KMS-11 (cell line): ENCODE results near the gene PSMD7.
A peak's percentile ranks its signal among the peaks of the same experiment; 100 is the strongest.

ENCODE experiments used
- H2AFZ ChIP-seq: fragments of 200-600 bp; sonication (generic); 2 replicates; pipeline ENCODE4 v1.6.1; 2016; ENCODE audit warnings: antibody characterized with exemption, mixed run types, low read depth
- H3K27ac ChIP-seq: fragments of 200-600 bp; sonication (generic); 2 replicates; pipeline ENCODE4 v1.6.1; 2016; ENCODE audit warnings: mild to moderate bottlenecking, mixed run types
- H3K27me3 ChIP-seq: fragments of 200-600 bp; sonication (generic); 2 replicates; pipeline ENCODE4 v1.6.1; 2017; ENCODE audit warnings: mild to moderate bottlenecking, low read depth, mixed run types, moderate library complexity; ENCODE audit not compliant: insufficient read depth
- H3K36me3 ChIP-seq: fragments of 200-600 bp; sonication (generic); 2 replicates; pipeline ENCODE4 v1.6.1; 2017; ENCODE audit warnings: mild to moderate bottlenecking, mixed run types; ENCODE audit not compliant: insufficient read depth
- H3K4me1 ChIP-seq: fragments of 200-600 bp; sonication (generic); 2 replicates; pipeline ENCODE4 v1.6.1; 2016; ENCODE audit warnings: mild to moderate bottlenecking, low read depth, mixed run types; ENCODE audit not compliant: poor library complexity, severe bottlenecking
- H3K4me2 ChIP-seq: fragments of 200-600 bp; sonication (generic); 2 replicates; pipeline ENCODE4 v1.7.0; 2016; ENCODE audit warnings: mild to moderate bottlenecking, mixed run types
- H3K4me3 ChIP-seq: fragments of 200-600 bp; sonication (generic); IDR thresholded peaks from 2 replicates; pipeline ENCODE4 v1.6.1; 2017; ENCODE audit warnings: low read depth, low read length, mixed read lengths; ENCODE audit not compliant: insufficient read depth
- H3K79me2 ChIP-seq: fragments of 200-600 bp; sonication (generic); 2 replicates; pipeline ENCODE4 v1.6.1; 2016; ENCODE audit warnings: low read depth, mixed run types; ENCODE audit not compliant: insufficient read depth
- H3K9ac ChIP-seq: fragments of 200-600 bp; sonication (generic); 2 replicates; pipeline ENCODE4 v1.6.1; 2016; ENCODE audit warnings: mild to moderate bottlenecking, mixed run types
- H4K20me1 ChIP-seq: fragments of 200-600 bp; sonication (generic); 2 replicates; pipeline ENCODE4 v1.6.1; 2016; ENCODE audit warnings: mild to moderate bottlenecking, mixed run types; ENCODE audit not compliant: insufficient read depth
- TF ChIP-seq, protein P1 (sequence below): fragments of 200-600 bp; sonication (generic); conservative IDR thresholded peaks from 2 replicates; pipeline ENCODE4 v1.6.1; 2017; ENCODE audit warnings: low read depth, mild to moderate bottlenecking, antibody characterized with exemption, low read length, moderate library complexity, mixed read lengths

The PSMD7 gene

DNA sequence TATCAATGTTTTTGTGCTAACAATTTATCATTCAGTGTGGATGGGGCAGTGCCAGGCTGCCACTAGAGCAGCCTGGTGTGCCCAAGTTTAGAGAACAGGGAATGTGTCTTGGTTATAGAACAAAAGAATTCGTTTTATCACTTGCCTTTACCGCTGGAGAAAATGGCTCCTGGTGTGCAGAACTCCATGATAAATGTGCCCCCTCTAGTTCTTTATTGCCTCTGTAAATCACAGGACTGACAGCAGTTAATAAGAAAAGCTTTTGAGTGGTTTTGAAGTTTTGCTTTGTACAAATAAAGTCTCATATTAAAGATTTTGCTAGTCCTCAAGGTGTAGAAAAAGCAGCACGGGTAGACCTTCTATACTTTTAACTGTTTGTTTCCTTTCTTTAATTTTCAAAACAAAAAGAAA lies 28.2 kb upstream of the PSMD7 start:
- H3K4me2 ChIP-seq, result no peak overlapping the region
- H3K27me3 ChIP-seq, result no peaks in the 10 kb centered on the region
- TF ChIP-seq, protein P1, sequence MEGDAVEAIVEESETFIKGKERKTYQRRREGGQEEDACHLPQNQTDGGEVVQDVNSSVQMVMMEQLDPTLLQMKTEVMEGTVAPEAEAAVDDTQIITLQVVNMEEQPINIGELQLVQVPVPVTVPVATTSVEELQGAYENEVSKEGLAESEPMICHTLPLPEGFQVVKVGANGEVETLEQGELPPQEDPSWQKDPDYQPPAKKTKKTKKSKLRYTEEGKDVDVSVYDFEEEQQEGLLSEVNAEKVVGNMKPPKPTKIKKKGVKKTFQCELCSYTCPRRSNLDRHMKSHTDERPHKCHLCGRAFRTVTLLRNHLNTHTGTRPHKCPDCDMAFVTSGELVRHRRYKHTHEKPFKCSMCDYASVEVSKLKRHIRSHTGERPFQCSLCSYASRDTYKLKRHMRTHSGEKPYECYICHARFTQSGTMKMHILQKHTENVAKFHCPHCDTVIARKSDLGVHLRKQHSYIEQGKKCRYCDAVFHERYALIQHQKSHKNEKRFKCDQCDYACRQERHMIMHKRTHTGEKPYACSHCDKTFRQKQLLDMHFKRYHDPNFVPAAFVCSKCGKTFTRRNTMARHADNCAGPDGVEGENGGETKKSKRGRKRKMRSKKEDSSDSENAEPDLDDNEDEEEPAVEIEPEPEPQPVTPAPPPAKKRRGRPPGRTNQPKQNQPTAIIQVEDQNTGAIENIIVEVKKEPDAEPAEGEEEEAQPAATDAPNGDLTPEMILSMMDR, result no peak
- H2AFZ ChIP-seq, result no peak overlapping the region
- H3K9ac ChIP-seq, result no peak overlapping the region
- no peak overlapping the region for H3K27ac ChIP-seq
- H3K79me2 ChIP-seq, result no peaks in the 10 kb centered on the region
- no peak overlapping the region for H3K4me3 ChIP-seq
- no peaks in the 10 kb centered on the region for H3K4me1 ChIP-seq
- H3K36me3 ChIP-seq, result no peaks in the 10 kb centered on the region
- no peaks in the 10 kb centered on the region for H4K20me1 ChIP-seq

- Histone ChIP-seq H3K79me2 (no peaks in the 10 kb centered on the region), H3K27me3 (no peaks in the 10 kb centered on the region), H3K4me1 (no peaks in the 10 kb centered on the region), H3K9ac (no peak overlapping the region), H2AFZ (no peak overlapping the region), H3K4me3 (no peak overlapping the region), H3K4me2 (no peak overlapping the region), H4K20me1 (no peaks in the 10 kb centered on the region), H3K27ac (no peak overlapping the region), H3K36me3 (no peaks in the 10 kb centered on the region)
- TF ChIP-seq, protein P1, result no peak
Measured at GRCh38 chr16:74271872-74272271, 24.7 kb upstream of the PSMD7 start.

GRCh38 chr16:74275031-74275636 lies 21.5 kb upstream of the PSMD7 start:
- H3K79me2 ChIP-seq, result no peaks in the 10 kb centered on the region
- no peaks in the 10 kb centered on the region for H3K36me3 ChIP-seq
- no peak overlapping the region for H3K4me3 ChIP-seq
- no peak overlapping the region for H3K4me2 ChIP-seq
- H3K27ac ChIP-seq, result no peak overlapping the region
- H4K20me1 ChIP-seq, result no peaks in the 10 kb centered on the region
- H2AFZ ChIP-seq, result no peak overlapping the region
- TF ChIP-seq, protein P1, result peak; percentile 80
- H3K9ac ChIP-seq, result no peak overlapping the region
- H3K27me3 ChIP-seq, result no peaks in the 10 kb centered on the region
- no peaks in the 10 kb centered on the region for H3K4me1 ChIP-seq

DNA sequence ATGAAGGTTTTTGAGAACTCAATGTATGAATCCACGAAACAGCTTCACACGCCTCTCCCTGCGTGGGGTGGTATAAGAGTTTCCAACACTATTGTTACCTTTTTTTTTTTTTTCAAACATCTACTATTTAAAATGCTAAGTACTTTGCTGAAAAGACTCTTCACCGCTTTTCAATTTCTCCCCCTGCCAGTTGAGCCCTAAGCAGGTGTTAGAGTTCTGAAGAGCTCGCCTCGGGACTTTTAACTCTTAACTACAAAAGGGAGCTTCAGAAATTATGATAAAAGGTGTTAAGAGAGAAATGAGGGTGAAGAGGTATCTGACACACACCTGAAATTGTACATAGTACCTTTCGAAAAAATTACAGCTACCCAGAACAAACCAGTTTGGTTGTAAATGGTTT lies 20.9 kb upstream of the PSMD7 start:
- Histone ChIP-seq H3K27me3 (no peaks in the 10 kb centered on the region), H3K9ac (no peak overlapping the region), H3K27ac (no peak overlapping the region), H3K36me3 (no peaks in the 10 kb centered on the region), H3K4me3 (no peak overlapping the region), H3K4me1 (no peaks in the 10 kb centered on the region), H2AFZ (no peak overlapping the region), H3K4me2 (no peak overlapping the region), H3K79me2 (no peaks in the 10 kb centered on the region), H4K20me1 (no peaks in the 10 kb centered on the region)
- TF ChIP-seq, protein P1, result no peak
